Hematopoietic multipotent progenitor cell treated with erythropoietin and hydrocortisone succinate and interleukin-3 and kit ligand, for 4 days (in vitro differentiated cells): ENCODE data around the gene PUM1.
A peak's percentile ranks its signal among the peaks of the same experiment; 100 is the strongest.

Source experiments
- DNase-seq: peaks from one replicate; pipeline ENCODE4 v3.0.0-alpha.2; 2015

PUM1 gene

DNA sequence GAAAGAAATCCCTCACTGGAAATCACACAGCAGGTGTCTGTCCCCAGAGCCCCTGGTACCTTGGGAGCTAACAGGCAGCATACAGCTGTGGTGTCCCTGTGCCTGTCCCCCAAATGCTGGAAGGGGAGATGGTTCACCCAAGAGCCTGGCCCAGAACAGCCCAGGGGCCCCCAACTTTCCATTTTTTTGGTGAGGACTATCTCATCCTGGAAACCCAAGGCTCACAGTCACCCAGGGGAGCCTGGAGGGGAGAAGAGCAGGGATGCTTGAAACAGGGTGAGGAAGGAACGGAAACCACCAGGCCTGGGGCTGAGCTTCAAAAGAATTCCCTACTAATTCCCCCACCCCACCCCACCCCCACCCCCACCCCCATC, 160.6 kb downstream of the PUM1 start:
- no peak for DNase-seq

DNA sequence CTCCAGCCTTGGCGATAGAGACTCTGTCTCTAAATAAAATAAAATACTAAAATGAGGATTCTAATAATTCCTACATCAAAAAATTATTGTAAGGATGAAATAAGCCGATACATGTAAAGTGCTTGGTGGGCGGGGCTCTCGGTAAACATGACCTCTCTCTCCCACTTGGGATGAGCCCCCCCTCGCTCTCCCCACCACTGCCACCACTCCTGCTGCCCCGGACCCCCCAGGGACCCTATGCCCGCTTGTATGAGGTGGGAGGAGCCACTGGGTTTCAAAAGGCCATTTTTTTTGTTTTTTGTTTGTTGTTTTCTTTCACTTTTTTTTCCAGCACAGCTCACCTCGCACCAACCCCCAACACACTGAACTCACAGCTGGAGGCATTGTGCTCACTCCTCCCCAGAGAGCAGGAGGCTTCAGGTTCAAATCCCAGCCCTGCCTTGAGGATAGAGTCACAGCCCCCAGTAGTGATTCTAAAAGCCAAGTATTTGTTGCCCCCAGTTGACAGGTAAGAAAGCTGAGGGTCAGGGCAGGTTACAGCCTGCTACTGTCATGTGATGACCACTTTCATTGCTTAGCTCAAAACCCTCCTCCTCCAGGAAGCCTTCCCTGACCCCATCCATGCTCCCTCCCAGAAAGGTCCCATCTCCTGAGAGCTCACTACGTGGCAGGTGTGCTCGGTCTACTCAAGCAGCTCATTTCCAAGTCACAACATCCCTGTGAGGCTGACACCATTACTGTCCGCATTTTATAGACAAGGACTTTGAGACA, 161.1 kb downstream of the PUM1 start:
- DNase-seq = no peak

DNA sequence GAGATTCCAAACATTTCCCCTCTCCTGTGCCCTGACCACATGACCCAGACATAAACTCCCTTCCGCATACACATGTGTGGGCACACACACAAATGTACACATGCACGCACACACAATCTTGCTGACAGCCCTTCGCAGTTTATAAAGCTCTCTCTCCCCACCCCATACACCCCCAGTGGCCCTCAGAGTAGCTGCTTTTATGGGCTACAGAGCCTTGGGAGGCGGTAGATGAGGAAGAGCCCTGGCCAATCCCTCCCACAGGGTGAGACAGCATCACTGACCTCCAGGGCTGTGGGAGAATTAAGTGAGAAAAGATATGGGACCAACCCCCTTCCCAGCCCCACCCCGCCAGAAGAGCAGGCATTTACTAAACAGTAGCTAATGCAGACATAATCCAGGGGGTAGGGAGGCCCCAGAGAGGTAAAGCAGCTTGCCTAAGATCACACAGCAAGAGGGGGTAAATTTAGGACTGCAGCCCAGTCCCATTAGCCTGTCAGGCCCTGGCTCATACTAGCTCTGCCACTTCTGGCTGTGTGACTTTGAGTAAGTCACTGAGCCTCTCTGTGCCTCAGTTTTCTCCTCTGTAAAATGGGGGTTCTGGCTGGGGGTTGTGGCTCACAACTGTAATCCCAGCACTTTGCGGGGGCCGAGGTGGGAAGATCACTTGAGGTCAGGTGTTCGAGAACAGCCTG, 162.0 kb downstream of the PUM1 start:
- DNase-seq = peak; percentile 41

DNA sequence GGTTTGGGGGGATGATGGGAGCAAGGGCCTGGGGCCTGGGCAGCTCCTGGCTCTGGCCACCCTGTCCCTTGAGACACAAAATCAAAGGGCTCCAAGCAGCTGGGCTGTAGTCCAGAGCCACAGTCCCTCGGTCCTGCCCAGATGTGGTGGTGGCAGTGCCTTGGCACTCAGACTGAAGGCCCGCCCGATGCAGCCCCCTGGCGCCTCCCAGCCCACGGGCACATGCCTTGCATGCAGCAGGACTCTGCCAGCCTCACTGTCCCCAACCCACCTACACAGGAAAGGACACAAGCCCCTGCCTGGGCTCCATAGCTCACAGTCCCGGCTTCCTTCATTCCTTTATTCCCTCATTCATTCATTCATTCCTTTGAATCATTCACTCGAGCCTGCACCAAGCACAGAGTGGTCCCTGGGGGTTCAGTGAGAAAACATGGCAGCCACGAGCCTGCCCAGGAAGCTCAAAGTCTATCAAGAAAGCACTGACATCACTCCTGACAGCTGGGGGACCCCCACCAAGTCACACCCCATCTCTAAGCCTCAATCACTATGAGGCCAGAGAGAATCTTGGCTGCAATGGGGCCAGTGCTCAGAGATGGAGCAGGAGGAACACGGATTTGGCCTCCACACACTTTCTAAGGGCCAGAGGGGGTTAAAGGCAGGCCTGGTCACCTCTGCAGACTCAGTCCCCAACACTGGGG, 162.8 kb downstream of the PUM1 start:
- no peak for DNase-seq

- no peak for DNase-seq
Observed at GRCh38 chr1:30901798-30902581, 163.5 kb downstream of the PUM1 start.

- DNase-seq = no peak
Observed at GRCh38 chr1:30900931-30901560, 164.5 kb downstream of the PUM1 start.

DNA sequence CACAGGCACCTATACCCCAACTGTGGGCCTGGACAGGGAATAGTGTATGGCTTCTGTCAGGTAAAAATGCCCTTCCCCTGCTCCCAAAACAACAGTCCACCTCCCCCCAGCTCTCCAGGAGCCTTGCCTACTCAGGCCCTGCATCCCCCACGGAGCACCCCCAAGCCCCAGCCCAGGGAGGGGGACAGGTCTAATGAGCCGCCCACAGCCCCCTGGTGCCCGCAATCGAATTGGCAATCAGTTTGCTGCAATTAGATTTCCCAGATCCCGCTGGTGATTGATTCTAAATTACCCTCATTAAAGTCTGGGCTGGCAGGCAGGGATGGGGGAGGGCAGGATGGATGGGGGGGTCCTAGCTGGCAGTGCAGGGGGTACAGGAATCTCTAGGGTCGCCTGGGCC, 165.0 kb downstream of the PUM1 start:
- DNase-seq = no peak

GRCh38 chr1:30899577-30900389, 165.7 kb downstream of the PUM1 start:
- DNase-seq = no peak

DNA sequence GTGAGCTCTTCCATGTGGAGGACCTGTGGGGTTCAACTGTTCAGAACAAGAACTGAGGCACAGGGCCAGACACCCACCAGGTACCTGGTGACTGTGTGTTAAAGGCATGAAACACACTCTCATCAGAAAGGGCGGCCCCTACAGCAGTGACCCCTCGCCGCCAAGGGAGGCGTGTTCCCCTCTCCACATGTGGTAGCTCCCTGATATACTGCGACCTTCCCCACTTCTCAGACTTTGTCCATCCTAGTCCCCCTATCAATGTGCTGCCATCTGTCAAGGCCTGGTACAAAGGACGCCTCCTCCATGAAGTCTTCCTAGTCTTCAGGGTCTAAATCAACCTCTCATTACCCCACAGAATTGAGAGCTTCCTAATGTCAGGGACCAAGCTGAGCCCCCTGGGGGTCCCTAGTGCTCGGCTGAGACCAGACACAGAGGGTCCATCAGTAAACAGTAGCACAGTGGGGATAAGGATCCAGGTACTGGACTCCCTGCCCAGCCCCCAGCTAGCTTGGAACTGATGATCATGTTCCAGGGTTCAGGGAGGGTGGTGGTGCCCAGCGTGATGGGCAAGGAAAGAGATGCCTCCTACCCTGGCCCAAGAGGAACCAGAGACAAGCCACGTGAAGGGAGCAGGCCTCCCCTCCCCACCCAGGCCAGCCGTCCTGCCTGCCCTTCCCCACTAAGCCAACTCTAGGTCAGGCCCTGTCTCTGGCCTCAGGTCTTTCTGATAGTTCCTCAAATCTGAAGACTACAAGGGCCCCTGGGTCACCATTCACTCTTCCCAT, 167.3 kb downstream of the PUM1 start:
- no peak for DNase-seq

DNA sequence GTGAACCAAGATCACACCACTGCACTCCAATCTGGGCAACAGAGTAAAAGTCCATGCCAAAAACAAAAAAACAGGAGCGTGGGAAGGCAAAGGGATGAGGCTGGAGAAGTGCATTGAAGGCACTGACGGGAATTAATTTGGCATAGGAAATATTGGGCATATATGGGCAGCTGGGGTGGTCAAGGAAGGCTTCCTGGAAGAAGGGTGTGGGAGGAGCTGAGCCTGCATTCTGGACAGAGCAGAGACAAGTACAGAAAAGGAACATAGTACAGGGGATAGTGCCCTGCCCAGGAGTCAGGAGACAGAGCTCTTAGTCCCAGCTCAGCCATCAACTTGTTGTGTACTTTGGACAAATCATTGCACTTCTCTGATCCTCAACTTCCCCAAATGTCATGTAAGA, 168.6 kb downstream of the PUM1 start:
- no peak for DNase-seq

- DNase-seq = no peak
Observed at GRCh38 chr1:30895944-30896660, 169.4 kb downstream of the PUM1 start.

DNA sequence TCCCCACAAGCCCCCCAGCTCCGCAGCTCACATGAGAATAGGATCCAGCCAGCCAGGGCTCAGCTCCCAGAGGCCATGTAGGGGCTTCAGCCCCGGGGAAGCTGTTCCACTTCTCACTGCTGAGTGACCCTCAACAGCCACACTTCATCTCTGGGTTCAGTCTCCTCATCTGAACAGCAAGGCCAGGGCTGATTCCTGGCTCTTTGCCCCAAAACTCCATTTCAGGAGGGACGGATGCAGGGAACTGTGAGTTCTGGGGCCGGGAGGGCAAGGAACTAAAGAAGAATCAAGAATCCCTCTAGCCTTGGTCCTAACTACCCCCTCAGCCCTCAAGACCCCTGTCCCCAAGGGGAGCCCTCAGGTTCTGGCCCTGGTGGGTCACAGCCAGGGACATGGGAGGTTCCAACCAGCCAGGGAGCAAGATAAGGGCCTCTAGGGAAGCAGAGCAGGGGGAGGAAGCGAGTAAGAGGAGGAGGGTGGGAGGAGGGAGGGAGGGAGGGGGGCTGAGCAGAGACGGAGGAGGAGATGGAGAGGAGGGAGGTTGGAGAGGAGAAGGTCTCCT, 170.1 kb downstream of the PUM1 start:
- DNase-seq = no peak

DNA sequence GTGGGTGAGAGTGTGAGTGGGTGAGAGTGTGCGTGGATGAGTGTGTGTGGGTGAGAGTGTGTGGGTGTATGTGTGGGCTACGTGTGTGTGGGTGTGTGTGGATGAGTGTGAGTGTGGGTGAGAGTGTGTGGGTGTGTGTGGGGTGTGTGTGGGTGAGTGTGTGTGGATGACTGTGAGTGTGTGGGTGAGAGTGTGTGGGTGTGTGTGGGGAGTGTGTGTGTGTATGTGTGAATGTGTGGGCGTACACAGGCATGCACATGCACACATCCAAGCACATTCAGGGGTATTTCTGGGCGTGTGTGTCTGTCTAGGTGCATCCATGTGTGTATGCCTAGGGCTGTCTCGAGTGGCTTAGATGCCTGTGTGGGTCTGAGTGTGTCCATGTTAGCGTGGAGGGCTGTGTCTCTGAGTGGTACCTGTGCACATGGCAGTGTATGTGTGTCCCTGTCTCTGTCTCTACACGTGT, 171.0 kb downstream of the PUM1 start:
- no peak for DNase-seq

GRCh38 chr1:30893776-30894507, 171.6 kb downstream of the PUM1 start:
- no peak for DNase-seq

DNA sequence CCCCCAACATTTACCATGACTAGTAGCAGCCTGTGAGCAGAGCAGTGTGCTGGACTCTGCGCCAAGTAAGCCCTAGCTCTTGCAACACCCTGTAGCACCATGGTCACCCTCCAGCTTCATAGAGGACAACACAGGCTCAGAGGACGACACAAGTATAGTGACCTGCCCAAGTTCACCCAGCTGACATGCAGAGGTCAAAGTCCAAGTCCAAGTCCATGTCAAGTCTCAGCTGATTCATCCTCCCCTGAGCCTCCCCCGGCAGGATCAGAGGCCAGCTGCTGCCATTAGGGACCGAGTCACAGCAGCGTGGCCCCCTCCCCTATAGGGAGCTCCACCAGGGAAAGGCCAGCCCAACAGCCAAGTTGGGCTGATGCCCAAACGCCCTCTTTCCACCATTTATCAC, 172.8 kb downstream of the PUM1 start:
- DNase-seq = no peak

DNA sequence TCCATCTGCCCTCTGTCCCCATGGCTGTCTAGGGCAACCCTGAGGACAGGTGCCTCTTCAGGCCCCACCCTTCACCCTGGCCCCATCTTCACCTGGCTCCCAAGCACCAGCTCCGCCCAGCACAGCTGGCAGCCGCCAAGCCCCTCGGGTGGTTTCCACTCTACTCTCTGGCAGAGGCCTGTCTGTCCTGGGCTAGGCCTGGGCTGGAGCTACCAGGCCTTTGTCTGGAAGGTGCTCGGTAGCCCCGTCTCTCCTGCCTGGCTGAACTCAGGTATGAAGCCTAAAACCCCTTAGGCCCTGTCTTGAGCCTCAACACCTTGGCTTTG, 174.3 kb downstream of the PUM1 start:
- no peak for DNase-seq

GRCh38 chr1:30890502-30891226, 174.9 kb downstream of the PUM1 start:
- DNase-seq = no peak

DNA sequence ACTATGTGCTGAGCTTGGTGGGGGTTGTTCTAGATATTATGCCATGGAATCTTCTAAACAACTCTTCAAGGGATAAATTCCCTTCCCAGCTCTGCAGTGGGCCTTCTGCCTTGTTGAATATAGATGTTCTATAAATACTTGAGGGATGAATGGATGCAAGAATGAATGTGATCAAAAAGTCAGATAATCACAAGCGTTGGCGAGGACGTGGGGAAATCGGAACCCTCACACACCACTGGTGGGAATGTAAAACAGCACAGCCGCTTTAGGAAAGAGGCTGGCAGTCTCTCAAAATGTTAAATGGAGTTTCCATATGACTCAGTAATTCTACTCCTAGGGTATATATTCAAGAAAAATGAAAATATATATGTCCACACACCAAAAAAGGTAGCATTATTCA, 176.0 kb downstream of the PUM1 start:
- no peak for DNase-seq

- DNase-seq = no peak
Observed at GRCh38 chr1:30888975-30889374, 176.5 kb downstream of the PUM1 start.
